Endodermal cell (in vitro differentiated cells): ENCODE results near the gene ZNF860. TPM values are rescaled to one million over a fixed set of nuclear protein-coding genes. Genes with fewer than 3 reads are reported as not detected.

Source experiments
- DNase-seq: peaks from one replicate; pipeline ENCODE4 v3.0.0-alpha.2; 2017
- H3K27ac ChIP-seq: 2 replicates; pipeline ENCODE4 v1.5.1; 2013; ENCODE audit warnings: mild to moderate bottlenecking, low read depth, low read length, moderate library complexity
- H3K27me3 ChIP-seq: 2 replicates; pipeline ENCODE4 v1.6.1; 2013; ENCODE audit warnings: mild to moderate bottlenecking, low read length, moderate library complexity; ENCODE audit not compliant: insufficient read depth, control insufficient read depth, poor library complexity, severe bottlenecking
- H3K36me3 ChIP-seq: 2 replicates; pipeline ENCODE4 v1.7.0; 2013; ENCODE audit warnings: mild to moderate bottlenecking, low read length, moderate library complexity; ENCODE audit not compliant: control insufficient read depth, insufficient read depth
- H3K4me1 ChIP-seq: one replicate; pipeline ENCODE4 v1.7.0; 2013; ENCODE audit warnings: low read length; ENCODE audit not compliant: control insufficient read depth, insufficient read depth
- H3K4me3 ChIP-seq: 2 replicates; pipeline ENCODE4 v1.5.1; 2013; ENCODE audit warnings: mild to moderate bottlenecking, low read length, moderate library complexity
- H3K9ac ChIP-seq: 2 replicates; pipeline ENCODE4 v1.6.1; 2013; ENCODE audit warnings: mild to moderate bottlenecking, low read length, moderate library complexity; ENCODE audit not compliant: poor library complexity, severe bottlenecking; ENCODE audit errors: extremely low read depth
- H3K9me3 ChIP-seq: 2 replicates; pipeline ENCODE4 v1.6.1; 2013; ENCODE audit warnings: mild to moderate bottlenecking, low read length, moderate library complexity; ENCODE audit not compliant: control insufficient read depth
- H3K27ac Mint-ChIP-seq: 2 replicates; pipeline ENCODE4 v1.8.0; 2020; ENCODE audit warnings: mixed read lengths
- H3K27me3 Mint-ChIP-seq: 2 replicates; pipeline ENCODE4 v1.8.0; 2021; ENCODE audit warnings: mild to moderate bottlenecking, mixed read lengths; ENCODE audit not compliant: insufficient read depth
- H3K36me3 Mint-ChIP-seq: 2 replicates; pipeline ENCODE4 v1.8.0; 2020; ENCODE audit warnings: low read depth, mixed read lengths
- H3K4me1 Mint-ChIP-seq: 2 replicates; pipeline ENCODE4 v1.8.0; 2020; ENCODE audit warnings: mixed read lengths
- H3K4me3 Mint-ChIP-seq: 2 replicates; pipeline ENCODE4 v1.8.0; 2020; ENCODE audit warnings: mild to moderate bottlenecking, moderate library complexity, mixed read lengths
- H3K9me3 Mint-ChIP-seq: 2 replicates; pipeline ENCODE4 v1.8.0; 2020; ENCODE audit warnings: mild to moderate bottlenecking, mixed read lengths
- WGBS, 2 experiments: methylation state at CpG; one replicate each; pipeline versions ENCODE4 v1.1.5 to v1.1.7; 2013; ENCODE audit warnings: missing lambda C conversion rate in 2 of 2, mixed read lengths in 1 of 2; ENCODE audit not compliant: insufficient coverage in 1 of 2, insufficient read length in 1 of 2; 5-methylcytosine and 5-hydroxymethylcytosine counted together
- total RNA-seq, 2 donors: library from RNA; stranded (reverse); fragmentation: NEBNext Ultra II Directional in 1 of 2; extraction: Animal tissue kit (Norgen Biotek cat#: 25700) in 1 of 2; gene quantifications; 2 replicates in 1 of 2; 3 replicates in 1 of 2; pipeline ENCODE4 v1.2.1, GENCODE V29; 2021
- TF ChIP-seq, protein P1 (sequence below): fragments of 200-600 bp; sonication (generic); conservative IDR thresholded peaks from 2 replicates; pipeline ENCODE4 v1.5.0; 2021; ENCODE audit warnings: antibody characterized with exemption, mild to moderate bottlenecking

Gene ZNF860
- total RNA-seq, 2 donors from 2014 or later: 0.49 to 1.8 TPM

DNA sequence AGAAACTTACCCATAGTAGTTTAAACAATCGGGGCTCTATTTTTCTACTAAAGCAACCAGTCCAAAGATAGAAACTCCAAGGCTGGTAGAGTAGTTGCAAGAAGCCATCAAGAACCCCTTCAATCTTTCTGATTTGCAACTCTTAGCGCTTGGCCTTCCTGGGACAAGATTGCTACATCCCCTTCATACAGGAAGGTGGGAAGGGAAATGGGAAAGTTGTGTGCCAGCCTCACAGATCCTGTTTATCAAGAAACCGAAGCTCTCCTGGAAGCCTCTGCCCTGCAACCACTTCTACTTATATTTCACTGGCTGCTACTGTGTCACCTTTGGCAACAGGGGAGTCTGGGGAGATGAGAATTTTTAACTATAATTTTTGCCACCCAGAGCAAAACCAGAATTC is 46.7 kb upstream of the ZNF860 start:
- WGBS, 2 experiments: 89 to 92% methylated on average over 1 to 3 of the region's 3 CpGs
- Histone ChIP-seq H3K27ac (no peak overlapping the region), H3K4me1 (peaks cover 3% of the 10 kb centered on the region), H3K4me3 (no peak overlapping the region), H3K9ac (no peak overlapping the region), H3K9me3 (no peaks in the 10 kb centered on the region), H3K36me3 (no peaks in the 10 kb centered on the region), H3K27me3 (no peaks in the 10 kb centered on the region)
- Mint-ChIP-seq H3K4me3 (no peak overlapping the region), H3K4me1 (peaks cover 31% of the 10 kb centered on the region), H3K27ac (no peak overlapping the region), H3K36me3 (no peaks in the 10 kb centered on the region), H3K9me3 (no peaks in the 10 kb centered on the region), H3K27me3 (no peaks in the 10 kb centered on the region)
- TF ChIP-seq, protein P1, sequence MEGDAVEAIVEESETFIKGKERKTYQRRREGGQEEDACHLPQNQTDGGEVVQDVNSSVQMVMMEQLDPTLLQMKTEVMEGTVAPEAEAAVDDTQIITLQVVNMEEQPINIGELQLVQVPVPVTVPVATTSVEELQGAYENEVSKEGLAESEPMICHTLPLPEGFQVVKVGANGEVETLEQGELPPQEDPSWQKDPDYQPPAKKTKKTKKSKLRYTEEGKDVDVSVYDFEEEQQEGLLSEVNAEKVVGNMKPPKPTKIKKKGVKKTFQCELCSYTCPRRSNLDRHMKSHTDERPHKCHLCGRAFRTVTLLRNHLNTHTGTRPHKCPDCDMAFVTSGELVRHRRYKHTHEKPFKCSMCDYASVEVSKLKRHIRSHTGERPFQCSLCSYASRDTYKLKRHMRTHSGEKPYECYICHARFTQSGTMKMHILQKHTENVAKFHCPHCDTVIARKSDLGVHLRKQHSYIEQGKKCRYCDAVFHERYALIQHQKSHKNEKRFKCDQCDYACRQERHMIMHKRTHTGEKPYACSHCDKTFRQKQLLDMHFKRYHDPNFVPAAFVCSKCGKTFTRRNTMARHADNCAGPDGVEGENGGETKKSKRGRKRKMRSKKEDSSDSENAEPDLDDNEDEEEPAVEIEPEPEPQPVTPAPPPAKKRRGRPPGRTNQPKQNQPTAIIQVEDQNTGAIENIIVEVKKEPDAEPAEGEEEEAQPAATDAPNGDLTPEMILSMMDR: no peak
- DNase-seq: no peak

GRCh38 chr3:31936420-31937060 is 45.0 kb upstream of the ZNF860 start:
- Mint-ChIP-seq H3K27ac (no peak overlapping the region), H3K9me3 (no peaks in the 10 kb centered on the region), H3K27me3 (no peaks in the 10 kb centered on the region), H3K4me1 (peaks cover 36% of the 10 kb centered on the region), H3K36me3 (no peaks in the 10 kb centered on the region), H3K4me3 (no peak overlapping the region)
- Histone ChIP-seq H3K36me3 (no peaks in the 10 kb centered on the region), H3K27me3 (no peaks in the 10 kb centered on the region), H3K4me1 (peaks cover 3% of the 10 kb centered on the region), H3K27ac (no peak overlapping the region), H3K9ac (no peak overlapping the region), H3K9me3 (no peaks in the 10 kb centered on the region), H3K4me3 (no peak overlapping the region)
- no peak for DNase-seq
- TF ChIP-seq, protein P1: no peak
- WGBS, 2 experiments: 38 to 67% methylated on average over 1 of the region's 1 CpG

DNA sequence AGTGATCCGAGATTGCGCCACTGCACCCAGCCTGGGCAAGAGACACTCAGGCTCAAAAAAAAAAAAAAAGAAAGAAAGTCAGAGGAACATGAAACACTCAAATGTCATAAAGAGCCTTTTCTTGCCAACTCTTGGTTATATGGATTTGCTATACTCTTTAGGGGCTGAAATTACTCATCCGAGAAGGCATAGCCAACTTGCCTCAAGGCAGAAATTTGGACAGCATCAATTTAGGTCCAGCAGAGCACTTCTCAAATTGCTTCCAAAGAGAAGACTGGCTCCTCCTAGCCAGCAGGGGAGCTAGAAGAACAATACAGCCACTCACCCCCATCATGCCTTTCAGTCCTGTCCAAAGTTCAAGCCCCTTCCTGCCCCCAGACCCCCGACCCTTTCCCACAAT is 44.3 kb upstream of the ZNF860 start:
- Mint-ChIP-seq H3K9me3 (no peaks in the 10 kb centered on the region), H3K27me3 (no peaks in the 10 kb centered on the region), H3K4me1 (peaks cover 40% of the 10 kb centered on the region), H3K36me3 (no peaks in the 10 kb centered on the region), H3K4me3 (no peak overlapping the region), H3K27ac (no peak overlapping the region)
- H3K4me1 ChIP-seq: peaks cover 3% of the 10 kb centered on the region
- H3K27me3 ChIP-seq: no peaks in the 10 kb centered on the region
- TF ChIP-seq, protein P1: no peak
- no peaks in the 10 kb centered on the region for H3K9me3 ChIP-seq
- no peaks in the 10 kb centered on the region for H3K36me3 ChIP-seq
- no peak for DNase-seq
- H3K9ac ChIP-seq: no peak overlapping the region
- 81 to 84% methylated on average over 4 of the region's 4 CpGs for WGBS, 2 experiments
- no peak overlapping the region for H3K27ac ChIP-seq
- no peak overlapping the region for H3K4me3 ChIP-seq
